ENCODE results near the gene C4orf50. TPM values are rescaled to one million over a fixed set of nuclear protein-coding genes. Genes with fewer than 3 reads are reported as not detected.

C4orf50 gene
- total RNA-seq, 4 donors from 2014 or later, result 0.04 to 0.19 (median 0.04) TPM; not detected in 1

DNA sequence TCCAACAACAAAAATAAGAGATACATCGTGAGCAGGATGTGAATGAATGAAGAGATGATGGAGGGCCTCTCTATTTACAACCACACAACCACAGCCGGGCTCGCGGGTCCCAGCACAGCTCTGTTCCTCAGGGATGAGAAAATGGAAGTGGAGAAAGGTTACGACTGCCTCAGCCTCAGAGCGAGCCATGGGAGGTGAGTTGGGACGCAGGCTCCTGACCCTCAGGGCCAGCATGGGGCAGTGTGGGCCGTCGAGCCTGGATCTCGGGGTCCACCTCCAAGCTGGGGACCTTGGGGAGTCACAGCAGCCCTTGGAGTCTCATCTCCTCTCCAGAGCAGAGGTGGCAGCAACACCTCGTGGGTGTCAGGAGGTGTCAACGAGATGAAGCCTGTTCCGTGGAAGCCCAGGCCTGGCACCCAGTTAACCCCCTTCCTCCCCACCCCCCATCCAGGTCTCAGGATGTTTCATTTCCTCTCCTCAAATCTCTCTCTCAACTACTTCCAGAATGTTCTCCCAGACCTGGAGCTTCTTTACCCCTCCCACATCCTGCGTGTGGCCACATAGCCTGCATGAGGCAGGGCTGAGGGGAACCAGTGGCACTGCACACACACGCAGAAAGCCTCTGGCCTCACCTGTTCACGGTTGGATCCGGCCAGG is 25.9 kb downstream of the C4orf50 start:
- no peak for DNase-seq
- Histone ChIP-seq H3K27ac (no peak overlapping the region), H3K9me3 (no peaks in the 10 kb centered on the region), H3K27me3 (peaks cover 0 to 86% (median 0%) of the 10 kb centered on the region in 4 donors), H3K36me3 (no peaks in the 10 kb centered on the region), H3K4me3 (no peak overlapping the region), H3K4me1 (peaks cover 0 to 6% (median 0%) of the 10 kb centered on the region in 3 donors)
- intact Hi-C loops (cut with DNase I), result loop anchor here (10.0 kb wide), 1 partner anchor 333 kb away; no protein-coding TSS in a partner anchor
- TF ChIP-seq, protein P1, sequence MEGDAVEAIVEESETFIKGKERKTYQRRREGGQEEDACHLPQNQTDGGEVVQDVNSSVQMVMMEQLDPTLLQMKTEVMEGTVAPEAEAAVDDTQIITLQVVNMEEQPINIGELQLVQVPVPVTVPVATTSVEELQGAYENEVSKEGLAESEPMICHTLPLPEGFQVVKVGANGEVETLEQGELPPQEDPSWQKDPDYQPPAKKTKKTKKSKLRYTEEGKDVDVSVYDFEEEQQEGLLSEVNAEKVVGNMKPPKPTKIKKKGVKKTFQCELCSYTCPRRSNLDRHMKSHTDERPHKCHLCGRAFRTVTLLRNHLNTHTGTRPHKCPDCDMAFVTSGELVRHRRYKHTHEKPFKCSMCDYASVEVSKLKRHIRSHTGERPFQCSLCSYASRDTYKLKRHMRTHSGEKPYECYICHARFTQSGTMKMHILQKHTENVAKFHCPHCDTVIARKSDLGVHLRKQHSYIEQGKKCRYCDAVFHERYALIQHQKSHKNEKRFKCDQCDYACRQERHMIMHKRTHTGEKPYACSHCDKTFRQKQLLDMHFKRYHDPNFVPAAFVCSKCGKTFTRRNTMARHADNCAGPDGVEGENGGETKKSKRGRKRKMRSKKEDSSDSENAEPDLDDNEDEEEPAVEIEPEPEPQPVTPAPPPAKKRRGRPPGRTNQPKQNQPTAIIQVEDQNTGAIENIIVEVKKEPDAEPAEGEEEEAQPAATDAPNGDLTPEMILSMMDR (IDR thresholded peaks at IDR 0.05), result no peak
- no peak for TF ChIP-seq POLR2A (IDR thresholded peaks at IDR 0.05)
- WGBS, 2 donors, result 63% methylated on average over 10 to 13 of the region's 17 CpGs

DNA sequence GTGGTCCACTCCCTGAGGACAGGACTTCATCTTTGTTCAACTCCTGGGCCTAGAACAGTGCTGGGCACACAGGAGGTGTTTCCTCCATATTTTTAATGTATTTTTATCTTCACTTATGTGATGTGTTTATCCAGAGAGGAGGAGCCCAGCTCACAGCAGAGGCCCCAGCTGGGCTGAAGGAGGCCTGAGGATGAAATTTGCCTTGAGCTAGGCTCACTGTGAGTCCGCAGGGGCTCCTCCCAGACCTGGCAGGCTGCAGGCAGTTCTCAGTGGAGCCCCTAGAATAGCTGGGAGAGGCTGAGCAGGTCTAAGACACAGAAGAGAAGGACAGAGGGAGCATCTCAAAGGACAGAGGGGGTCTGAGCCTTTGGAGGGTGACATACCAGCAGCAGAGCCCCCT is 26.8 kb downstream of the C4orf50 start:
- no CpG with 5 or more reads among the region's 1 CpG for WGBS, 2 donors
- no peak overlapping the region for H3K27ac ChIP-seq
- TF ChIP-seq POLR2A (IDR thresholded peaks at IDR 0.05), result no peak
- TF ChIP-seq, protein P1 (IDR thresholded peaks at IDR 0.05), result no peak
- H3K4me1 ChIP-seq, result peaks cover 0 to 6% (median 0%) of the 10 kb centered on the region in 3 donors
- no peak overlapping the region for H3K4me3 ChIP-seq
- H3K9me3 ChIP-seq, result no peaks in the 10 kb centered on the region
- H3K36me3 ChIP-seq, result no peaks in the 10 kb centered on the region
- no peak for DNase-seq
- peaks cover 0 to 77% (median 0%) of the 10 kb centered on the region in 4 donors for H3K27me3 ChIP-seq
- intact Hi-C loops (cut with DNase I), result loop anchor here (10.0 kb wide), 1 partner anchor 333 kb away; no protein-coding TSS in a partner anchor

DNA sequence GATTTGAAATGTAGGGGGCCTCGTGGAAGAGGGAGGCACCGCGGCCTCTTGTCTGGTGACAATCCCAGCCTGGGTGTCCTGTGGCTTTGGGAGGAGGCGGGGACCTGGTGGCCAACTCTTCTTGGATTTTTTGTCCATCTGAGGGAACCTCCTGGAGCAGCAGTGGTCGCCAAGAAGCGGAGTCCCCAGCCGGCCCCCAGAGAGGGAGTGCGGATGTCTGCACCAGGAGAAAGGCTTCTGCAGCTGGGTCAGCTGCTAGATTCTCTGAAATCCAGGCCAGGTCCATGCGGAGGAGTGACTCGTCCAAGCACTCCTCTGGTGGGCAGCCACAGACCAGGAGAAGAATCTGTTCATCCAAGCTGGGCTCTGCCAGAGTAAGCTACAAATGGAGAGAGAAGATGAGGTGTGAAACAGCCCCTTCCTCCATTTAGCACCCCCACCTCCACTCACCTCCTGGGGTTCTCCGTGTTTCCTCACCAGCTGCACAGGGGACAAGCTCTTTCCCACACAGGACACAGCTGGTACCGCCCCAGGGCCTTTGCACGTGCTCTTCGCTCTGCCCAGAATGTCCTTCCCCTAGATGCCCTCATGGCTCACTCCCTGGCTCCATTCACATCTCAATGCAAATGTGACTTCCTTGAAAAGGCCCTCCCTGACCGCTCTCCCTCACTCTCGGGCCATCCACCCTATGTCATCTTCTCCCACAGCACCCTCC is 27.6 kb downstream of the C4orf50 start:
- TF ChIP-seq, protein P1 (IDR thresholded peaks at IDR 0.05), result no peak
- TF ChIP-seq POLR2A (IDR thresholded peaks at IDR 0.05), result no peak
- Histone ChIP-seq H3K4me3 (no peak overlapping the region), H3K27ac (no peak overlapping the region), H3K36me3 (no peaks in the 10 kb centered on the region), H3K27me3 (peaks cover 0 to 70% (median 0%) of the 10 kb centered on the region in 4 donors), H3K9me3 (no peaks in the 10 kb centered on the region), H3K4me1 (peaks cover 0 to 6% (median 0%) of the 10 kb centered on the region in 3 donors)
- WGBS, 2 donors, result 82 to 86% methylated on average over 9 to 12 of the region's 16 CpGs
- DNase-seq, result no peak
- intact Hi-C loops (cut with DNase I), result loop anchor here (10.0 kb wide), 1 partner anchor 334 kb away; no protein-coding TSS in a partner anchor

DNA sequence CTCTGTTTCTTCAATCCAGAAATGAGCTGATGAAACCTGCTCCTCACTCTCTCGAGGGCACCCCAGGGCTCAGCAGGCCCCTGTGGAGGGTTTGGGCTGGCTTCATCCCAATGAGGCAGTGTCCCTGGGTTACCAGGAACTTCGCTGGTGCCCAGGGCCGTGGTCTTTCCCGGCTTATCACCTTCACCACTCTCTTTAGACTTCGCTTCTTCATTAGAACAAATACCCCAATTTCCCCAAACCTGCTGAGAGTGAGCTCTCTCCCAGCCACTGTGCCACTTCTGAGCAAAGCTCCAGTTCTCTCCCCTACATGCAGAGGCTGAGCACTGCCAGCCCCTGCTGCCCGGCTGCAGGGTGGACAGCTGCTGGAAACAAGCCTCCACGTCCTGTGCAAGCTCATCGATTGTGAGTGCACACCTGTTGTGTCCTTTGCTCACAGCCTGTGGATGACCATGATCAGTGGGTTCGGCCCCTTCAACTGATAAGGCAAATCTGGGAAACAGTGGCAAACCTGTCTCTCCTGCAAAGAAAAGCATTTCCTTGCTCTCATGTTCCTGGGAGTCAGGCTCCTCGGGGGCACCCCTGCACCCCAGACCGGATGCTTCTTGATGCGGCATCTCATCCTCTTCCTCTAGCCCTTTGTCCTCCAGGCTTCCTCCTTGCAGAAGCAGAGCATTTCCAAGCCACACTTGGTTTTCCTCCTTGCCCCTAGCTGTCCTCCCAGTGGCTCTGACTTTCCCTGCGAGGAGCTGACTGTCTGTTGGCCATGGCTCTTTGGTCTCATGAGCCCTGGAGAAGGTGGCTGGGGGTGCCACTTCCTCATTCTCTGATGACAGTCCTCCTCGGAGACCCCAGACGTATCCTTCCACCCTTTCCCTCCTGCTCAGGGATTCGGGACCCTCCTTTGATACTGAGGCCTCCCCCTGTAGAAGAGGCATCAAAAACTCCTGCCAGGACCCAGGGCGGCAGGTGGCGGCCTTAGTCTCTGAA is 28.7 kb downstream of the C4orf50 start:
- peaks cover 0 to under 1% (median 0%) of the 10 kb centered on the region in 3 donors for H3K4me1 ChIP-seq
- 70 to 72% methylated on average over 17 to 18 of the region's 18 CpGs for WGBS, 2 donors
- DNase-seq, result no peak
- TF ChIP-seq POLR2A (IDR thresholded peaks at IDR 0.05), result no peak
- TF ChIP-seq, protein P1 (IDR thresholded peaks at IDR 0.05), result no peak
- H3K27ac ChIP-seq, result no peak overlapping the region
- H3K27me3 ChIP-seq, result peaks cover 0 to 60% (median 0%) of the 10 kb centered on the region in 4 donors
- no peak overlapping the region for H3K4me3 ChIP-seq
- no peaks in the 10 kb centered on the region for H3K36me3 ChIP-seq
- intact Hi-C loops (cut with DNase I), result loop anchor here (10.0 kb wide), 1 partner anchor 335 kb away; no protein-coding TSS in a partner anchor
- H3K9me3 ChIP-seq, result peaks cover 0 to 5% (median 0%) of the 10 kb centered on the region in 3 donors
